Panc1 (cell line): ENCODE results near the gene SFRP5. TPM values are rescaled to one million over a fixed set of nuclear protein-coding genes. Genes with fewer than 3 reads are reported as not detected.

ENCODE experiments used
- ATAC-seq: fragments of 200-7000 bp; cut with Tn5 transposase; 2 replicates; pipeline ENCODE4 v1.9.1; 2020; ENCODE audit warnings: mild to moderate bottlenecking, moderate library complexity
- BruUV-seq: library from RNA; stranded (reverse); fragments of 400-500 nt; replicated peaks from 2 replicates; lab custom pipeline; 2021; lab: Mats Ljungman, UMichigan
- CTCF ChIA-PET: fragments of 300-600 bp; sonication (Branson Sonifier 250); formaldehyde crosslinking; loops from one replicate; lab custom pipeline; 2022; ENCODE audit warnings: antibody characterized with exemption; lab: Charles Lee
- POLR2A ChIA-PET: fragments of 300-600 bp; sonication (Branson Sonifier 250); formaldehyde crosslinking; loops from one replicate; lab custom pipeline; 2022; ENCODE audit warnings: antibody characterized with exemption; lab: Charles Lee
- DNase-seq: peaks from one replicate; pipeline ENCODE4 v3.0.0-alpha.2; 2010; ENCODE audit warnings: low read depth, low spot score
- H3K27ac ChIP-seq: 2 replicates; pipeline ENCODE4 v1.5.1; 2011; ENCODE audit warnings: mild to moderate bottlenecking, low read length, inconsistent platforms
- H3K27me3 ChIP-seq: fragments of 200-500 bp; sonication (Bioruptor generic); 2 replicates; pipeline ENCODE4 v1.6.0; 2014; ENCODE audit warnings: low read length, inconsistent platforms; ENCODE audit not compliant: control insufficient read depth, insufficient read depth
- H3K36me3 ChIP-seq: fragments of 200-500 bp; sonication (Bioruptor generic); 2 replicates; pipeline ENCODE4 v1.5.1; 2014; ENCODE audit warnings: inconsistent platforms, mild to moderate bottlenecking, low read length, moderate library complexity; ENCODE audit not compliant: control insufficient read depth, insufficient read depth
- H3K4me1 ChIP-seq: 2 replicates; pipeline ENCODE4 v1.5.1; 2011; ENCODE audit warnings: inconsistent platforms, mild to moderate bottlenecking, low read length, moderate library complexity; ENCODE audit not compliant: control insufficient read depth, insufficient read depth
- H3K4me3 ChIP-seq, 2 experiments: 2 replicates each; pipeline ENCODE4 v1.5.1; 2011 to 2012; ENCODE audit warnings: low read depth in 2 of 2, low read length in 2 of 2, mild to moderate bottlenecking in 2 of 2, inconsistent platforms in 1 of 2, moderate library complexity in 1 of 2
- H3K9me3 ChIP-seq: fragments of 200-500 bp; sonication (Bioruptor generic); 2 replicates; pipeline ENCODE4 v1.5.1; 2014; ENCODE audit warnings: low read depth, mild to moderate bottlenecking, inconsistent platforms, low read length, moderate library complexity; ENCODE audit not compliant: control insufficient read depth, insufficient read depth
- POLR2AphosphoS5 ChIP-seq: IDR thresholded peaks from 2 replicates; pipeline ENCODE4 v1.6.1; 2012; ENCODE audit warnings: mild to moderate bottlenecking, low read depth, low read length, moderate library complexity
- REST ChIP-seq, 2 experiments: IDR thresholded peaks; 2 replicates each; pipeline ENCODE4 v1.6.1; 2011 to 2012; ENCODE audit warnings: low read depth in 2 of 2, control low read depth in 1 of 2, low read length in 1 of 2, mild to moderate bottlenecking in 1 of 2, moderate library complexity in 1 of 2; ENCODE audit not compliant: insufficient read depth in 1 of 2
- SIN3A ChIP-seq: IDR thresholded peaks from 2 replicates; pipeline ENCODE4 v1.6.1; 2012; ENCODE audit warnings: low read depth, mild to moderate bottlenecking, low read length, moderate library complexity, borderline replicate concordance; ENCODE audit not compliant: insufficient read depth
- TCF7L2 ChIP-seq: IDR thresholded peaks from 2 replicates; pipeline ENCODE4 v1.6.1; 2011; ENCODE audit warnings: mild to moderate bottlenecking, low read depth, low read length, inconsistent platforms
- in situ Hi-C: cut with HindIII; loops from 2 replicates; pipeline ENCODE4 v1.10.0; 2016; ENCODE audit warnings: low sequenced_read_pairs, low pct_unique_long_range_greater_than_20kb
- intact Hi-C: fragments of 100-400 bp; cut with micrococcal nuclease; formaldehyde crosslinking; loops from one replicate; pipeline ENCODE4 v1.10.0; 2022; ENCODE audit not compliant: unreplicated experiment
- total RNA-seq: library from RNA; stranded (reverse); gene quantifications from one replicate; pipeline ENCODE4 v1.2.1, GENCODE V29; 2021; ENCODE audit not compliant: unreplicated experiment
- TF ChIP-seq, protein P1 (sequence below): fragments of 450-650 bp; IDR thresholded peaks from 2 replicates; pipeline ENCODE4 v1.5.1; 2017; ENCODE audit warnings: mild to moderate bottlenecking

Gene SFRP5
- total RNA-seq, 1 experiment from 2014 or later, result 0.64 TPM

DNA sequence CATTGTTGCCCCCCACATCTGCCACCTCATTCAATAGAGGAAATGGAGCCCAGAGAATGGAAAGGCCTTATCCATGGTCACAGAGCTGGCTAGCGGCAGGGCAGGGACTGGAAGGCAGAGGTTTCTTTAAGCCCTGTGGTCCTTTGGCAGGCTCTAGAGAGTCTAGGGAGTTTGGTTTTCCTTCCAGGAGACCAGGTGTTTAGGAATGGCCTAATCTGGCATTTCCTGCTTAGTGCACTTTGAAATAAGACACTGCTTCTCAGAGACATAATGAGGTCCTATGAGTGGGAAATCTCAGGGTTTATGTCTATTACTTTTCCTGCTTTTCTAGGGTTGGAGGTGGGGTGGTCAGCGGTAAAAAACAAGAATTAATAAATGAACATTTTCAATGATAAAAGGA, 52.2 kb downstream of the SFRP5 start:
- Histone ChIP-seq H3K9me3 (no peaks in the 10 kb centered on the region), H3K4me3 (no peak overlapping the region), H3K36me3 (0 out of 2 replicates have a peak, but pooled peaks cover 4% of the 10 kb centered on the region), H3K4me1 (peaks cover 17% of the 10 kb centered on the region), H3K27ac (no peak overlapping the region), H3K27me3 (no peaks in the 10 kb centered on the region)
- BruUV-seq, result no TSS peak
- DNase-seq, result no peak
- intact Hi-C loops, result no loop called here
- ChIA-PET POLR2A (no interaction called here), CTCF (interaction anchor here (0.6 kb wide), 1 partner anchor 315 kb away, joined by 3 read pairs; no protein-coding TSS in a partner anchor)
- in situ Hi-C loops, result no loop called here
- TF ChIP-seq REST (IDR thresholded peaks at IDR 0.05; ENCODE audit: insufficient read depth in 1 of 2, low read depth in 2 of 2, low read length in 1 of 2) (no peak), TCF7L2 (no peak), SIN3A (no peak), POLR2AphosphoS5 (no peak)
- TF ChIP-seq, protein P1, sequence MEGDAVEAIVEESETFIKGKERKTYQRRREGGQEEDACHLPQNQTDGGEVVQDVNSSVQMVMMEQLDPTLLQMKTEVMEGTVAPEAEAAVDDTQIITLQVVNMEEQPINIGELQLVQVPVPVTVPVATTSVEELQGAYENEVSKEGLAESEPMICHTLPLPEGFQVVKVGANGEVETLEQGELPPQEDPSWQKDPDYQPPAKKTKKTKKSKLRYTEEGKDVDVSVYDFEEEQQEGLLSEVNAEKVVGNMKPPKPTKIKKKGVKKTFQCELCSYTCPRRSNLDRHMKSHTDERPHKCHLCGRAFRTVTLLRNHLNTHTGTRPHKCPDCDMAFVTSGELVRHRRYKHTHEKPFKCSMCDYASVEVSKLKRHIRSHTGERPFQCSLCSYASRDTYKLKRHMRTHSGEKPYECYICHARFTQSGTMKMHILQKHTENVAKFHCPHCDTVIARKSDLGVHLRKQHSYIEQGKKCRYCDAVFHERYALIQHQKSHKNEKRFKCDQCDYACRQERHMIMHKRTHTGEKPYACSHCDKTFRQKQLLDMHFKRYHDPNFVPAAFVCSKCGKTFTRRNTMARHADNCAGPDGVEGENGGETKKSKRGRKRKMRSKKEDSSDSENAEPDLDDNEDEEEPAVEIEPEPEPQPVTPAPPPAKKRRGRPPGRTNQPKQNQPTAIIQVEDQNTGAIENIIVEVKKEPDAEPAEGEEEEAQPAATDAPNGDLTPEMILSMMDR, result no peak
- ATAC-seq, result no peak

DNA sequence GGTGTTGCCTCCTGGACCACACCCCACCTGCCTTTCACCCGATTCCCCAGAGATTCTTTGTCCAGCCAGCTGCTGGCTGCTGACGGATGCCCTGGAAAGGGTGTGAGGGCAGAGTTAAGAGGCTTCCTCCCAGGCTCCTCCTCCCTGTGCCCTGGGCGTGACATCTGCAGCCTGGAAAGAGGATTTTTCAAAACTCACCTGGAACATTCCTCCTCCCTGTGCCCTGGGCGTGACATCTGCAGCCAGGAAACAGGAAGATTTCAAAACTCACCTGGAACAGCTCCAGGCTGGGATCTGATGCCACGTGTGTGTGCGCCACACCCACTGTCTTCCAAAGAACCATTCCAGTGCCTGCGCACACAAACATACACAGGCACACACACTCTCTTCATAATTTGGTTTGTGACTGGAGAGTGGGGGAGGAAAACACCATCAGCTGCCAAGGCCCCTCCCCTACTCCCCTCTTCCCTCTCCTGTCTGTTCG, 53.1 kb downstream of the SFRP5 start:
- CTCF ChIA-PET, result interaction anchor here (0.6 kb wide), 1 partner anchor 314 kb away, joined by 3 read pairs; no protein-coding TSS in a partner anchor
- in situ Hi-C loops (no loop called here), intact Hi-C loops (no loop called here)
- TF ChIP-seq, protein P1, result no peak
- TF ChIP-seq SIN3A (no peak), POLR2AphosphoS5 (no peak)
- DNase-seq, result no peak
- H3K9me3 ChIP-seq, result no peaks in the 10 kb centered on the region
- H3K27me3 ChIP-seq, result no peaks in the 10 kb centered on the region
- ATAC-seq, result no peak
- H3K36me3 ChIP-seq, result 0 out of 2 replicates have a peak, but pooled peaks cover 4% of the 10 kb centered on the region
- peaks cover 17% of the 10 kb centered on the region for H3K4me1 ChIP-seq
- POLR2A ChIA-PET, result no interaction called here
- BruUV-seq, result no TSS peak
- no peak overlapping the region for H3K4me3 ChIP-seq
- no peak overlapping the region for H3K27ac ChIP-seq
